Renal cortical epithelial cell (primary cell): ENCODE data around the gene KLF1. TPM values are rescaled to one million over a fixed set of nuclear protein-coding genes. Genes with fewer than 3 reads are reported as not detected.
"Not testable (repeated sequence)": the region's sequence is repeated elsewhere in the genome, so short reads cannot be mapped to it uniquely, and the experiment has no call there.

Experiments used
- DNase-seq: peaks from one replicate; pipeline ENCODE4 v3.0.0-alpha.2; 2011; ENCODE audit warnings: low read depth
- total RNA-seq: library from RNA; depleted of rRNA; stranded (reverse); fragments of >200 nt; gene quantifications from 2 replicates; pipeline ENCODE4 v1.2.3, GENCODE V29; 2014

The KLF1 gene
- total RNA-seq, 1 donor from 2014 or later: not detected

GRCh38 chr19:12890787-12891552 lies 4.0 kb upstream of the KLF1 start, which contains the start of gene GCDH:
Gene GCDH (plus strand): TSS chr19:12891160. CDS start chr19:12891305, 145 bp downstream.
- DNase-seq: peak; percentile 97

GRCh38 chr19:12890299-12890786 lies 3.3 kb upstream of the KLF1 start:
- DNase-seq: not testable (repeated sequence)

- DNase-seq: no peak
Measured at GRCh38 chr19:12888006-12888603, 1.1 kb upstream of the KLF1 start.

- DNase-seq: no peak
Measured at GRCh38 chr19:12886651-12886968, 391 bp downstream of the KLF1 start.

GRCh38 chr19:12885749-12886650 lies 1.0 kb downstream of the KLF1 start:
- no peak for DNase-seq

GRCh38 chr19:12884926-12885748 lies 1.9 kb downstream of the KLF1 start:
- no peak for DNase-seq

GRCh38 chr19:12884627-12884925 lies 2.4 kb downstream of the KLF1 start:
- no peak for DNase-seq

GRCh38 chr19:12884202-12884601 lies 2.8 kb downstream of the KLF1 start:
- DNase-seq: no peak

GRCh38 chr19:12882589-12882988 lies 4.4 kb downstream of the KLF1 start:
- DNase-seq: no peak

GRCh38 chr19:12881172-12881808 lies 5.7 kb downstream of the KLF1 start, which contains the start of gene DNASE2:
Gene DNASE2 (minus strand): TSS chr19:12881449. CDS start chr19:12881375, 74 bp downstream.
- DNase-seq: peak; percentile 79

GRCh38 chr19:12880551-12881171 lies 6.3 kb downstream of the KLF1 start:
- no peak for DNase-seq

GRCh38 chr19:12875086-12875485 lies 11.9 kb downstream of the KLF1 start:
- no peak for DNase-seq

- no peak for DNase-seq
Measured at GRCh38 chr19:12873891-12874745, 12.9 kb downstream of the KLF1 start.

- peak; percentile 84 for DNase-seq
Measured at GRCh38 chr19:12872941-12873890, 13.8 kb downstream of the KLF1 start.

- no peak for DNase-seq
Measured at GRCh38 chr19:12872255-12872654, 14.7 kb downstream of the KLF1 start.

GRCh38 chr19:12871681-12872080 lies 15.3 kb downstream of the KLF1 start:
- no peak for DNase-seq

GRCh38 chr19:12868540-12869112 lies 18.4 kb downstream of the KLF1 start:
- DNase-seq: no peak
